Lower leg skin (tissue), 4 donors: Measurements from ENCODE around the gene XIRP2. TPM values are rescaled to one million over a fixed set of nuclear protein-coding genes. Genes with fewer than 3 reads are reported as not detected.

Experiments
- DNase-seq, 2 donors: peaks; one replicate each; pipeline ENCODE4 v3.0.0-alpha.2; 2019; ENCODE audit warnings: low spot score in 2 of 2
- H3K4me3 ChIP-seq: fragments of 200-600 bp; sonication (generic); 2 replicates; pipeline ENCODE4 v1.5.1; 2017; ENCODE audit warnings: mild to moderate bottlenecking, low read depth; ENCODE audit not compliant: poor library complexity, severe bottlenecking
- POLR2A ChIP-seq, 2 donors: fragments of 450-650 bp; IDR thresholded peaks; one replicate each; pipeline ENCODE4 v1.6.1; 2016 to 2017; ENCODE audit warnings: antibody characterized with exemption in 2 of 2, mild to moderate bottlenecking in 1 of 2, moderate library complexity in 1 of 2
- WGBS, 2 donors: methylation state at CpG; one replicate each; pipeline ENCODE4 v1.1.5; 2018; 5-methylcytosine and 5-hydroxymethylcytosine counted together
- intact Hi-C: fragments of 100-400 bp; cut with DNase I; formaldehyde crosslinking; loops from one replicate; pipeline ENCODE4 v1.15.0; 2023; ENCODE audit warnings: low total_unique reads
- total RNA-seq, 4 donors: library from RNA; depleted of rRNA; stranded (reverse); fragments of >200 nt; gene quantifications; one replicate each; pipeline ENCODE4 v1.1.0, GENCODE V29; 2016
- TF ChIP-seq, protein P1 (sequence below), 3 donors: fragments of 450-650 bp; IDR thresholded peaks; one replicate each; pipeline ENCODE4 v1.5.1; 2016; ENCODE audit warnings: antibody characterized with exemption in 3 of 3, mild to moderate bottlenecking in 3 of 3, moderate library complexity in 2 of 3

XIRP2 gene
- total RNA-seq, 4 donors from 2014 or later, result 0.06 TPM; not detected in 3

DNA sequence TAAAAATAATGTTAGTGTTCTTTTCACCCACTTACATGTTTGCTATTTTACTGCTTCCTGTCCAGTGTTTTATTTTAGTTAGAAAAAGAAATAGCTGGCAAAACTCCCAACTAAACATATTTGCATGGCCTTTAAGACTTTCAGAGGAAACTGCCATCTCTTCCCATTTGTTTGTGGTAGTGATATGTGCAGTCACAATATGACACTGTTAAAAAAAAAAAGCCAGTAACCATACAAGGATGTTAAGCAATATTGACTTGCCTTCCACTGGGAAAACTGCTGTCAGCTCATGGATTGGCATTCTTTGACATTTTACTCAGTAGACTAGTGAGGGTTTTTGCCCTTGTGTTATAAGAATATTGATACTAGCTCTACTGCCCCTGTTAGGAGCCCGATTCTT, 29.1 kb downstream of the XIRP2 start:
- no peak for DNase-seq
- TF ChIP-seq, protein P1, sequence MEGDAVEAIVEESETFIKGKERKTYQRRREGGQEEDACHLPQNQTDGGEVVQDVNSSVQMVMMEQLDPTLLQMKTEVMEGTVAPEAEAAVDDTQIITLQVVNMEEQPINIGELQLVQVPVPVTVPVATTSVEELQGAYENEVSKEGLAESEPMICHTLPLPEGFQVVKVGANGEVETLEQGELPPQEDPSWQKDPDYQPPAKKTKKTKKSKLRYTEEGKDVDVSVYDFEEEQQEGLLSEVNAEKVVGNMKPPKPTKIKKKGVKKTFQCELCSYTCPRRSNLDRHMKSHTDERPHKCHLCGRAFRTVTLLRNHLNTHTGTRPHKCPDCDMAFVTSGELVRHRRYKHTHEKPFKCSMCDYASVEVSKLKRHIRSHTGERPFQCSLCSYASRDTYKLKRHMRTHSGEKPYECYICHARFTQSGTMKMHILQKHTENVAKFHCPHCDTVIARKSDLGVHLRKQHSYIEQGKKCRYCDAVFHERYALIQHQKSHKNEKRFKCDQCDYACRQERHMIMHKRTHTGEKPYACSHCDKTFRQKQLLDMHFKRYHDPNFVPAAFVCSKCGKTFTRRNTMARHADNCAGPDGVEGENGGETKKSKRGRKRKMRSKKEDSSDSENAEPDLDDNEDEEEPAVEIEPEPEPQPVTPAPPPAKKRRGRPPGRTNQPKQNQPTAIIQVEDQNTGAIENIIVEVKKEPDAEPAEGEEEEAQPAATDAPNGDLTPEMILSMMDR (IDR thresholded peaks at IDR 0.05), result no peak
- no peak for TF ChIP-seq POLR2A (IDR thresholded peaks at IDR 0.05)
- intact Hi-C loops, result no loop called here
- H3K4me3 ChIP-seq, result no peak overlapping the region
- 66 to 81% methylated on average over 1 of the region's 1 CpG for WGBS, 2 donors

DNA sequence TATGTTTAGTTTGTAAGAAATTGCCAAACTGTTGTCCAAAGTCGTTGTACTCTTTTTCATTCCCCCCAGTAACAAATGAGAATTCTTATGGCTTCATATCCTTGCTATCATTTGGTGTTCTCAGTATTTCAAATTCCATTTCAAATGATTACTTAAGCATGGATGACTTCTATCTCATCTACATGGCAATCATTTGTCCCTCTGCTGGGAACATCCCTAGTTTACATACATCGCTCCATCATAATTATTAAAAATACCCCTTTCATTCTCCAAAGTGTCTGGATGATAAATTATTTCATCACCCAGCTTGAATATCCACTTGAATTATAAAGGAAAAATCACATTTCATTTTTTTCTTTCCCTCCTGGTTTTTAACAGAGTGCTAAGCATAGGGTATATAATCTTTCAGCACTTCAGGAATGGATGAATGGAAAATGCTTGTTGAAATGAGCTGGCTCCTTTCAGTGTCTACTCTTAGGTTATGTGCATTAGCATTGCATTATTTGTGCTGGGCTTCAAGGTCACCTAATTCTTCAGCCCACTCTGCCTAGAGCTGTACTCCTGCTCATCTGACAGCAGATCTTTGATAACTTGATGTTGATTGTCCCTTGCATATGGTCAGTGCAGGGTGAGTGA, 33.1 kb downstream of the XIRP2 start:
- 80 to 88% methylated on average over 2 of the region's 2 CpGs for WGBS, 2 donors
- DNase-seq, result no peak
- intact Hi-C loops, result no loop called here
- H3K4me3 ChIP-seq, result no peak overlapping the region
- TF ChIP-seq, protein P1 (IDR thresholded peaks at IDR 0.05), result no peak
- TF ChIP-seq POLR2A (IDR thresholded peaks at IDR 0.05), result no peak

DNA sequence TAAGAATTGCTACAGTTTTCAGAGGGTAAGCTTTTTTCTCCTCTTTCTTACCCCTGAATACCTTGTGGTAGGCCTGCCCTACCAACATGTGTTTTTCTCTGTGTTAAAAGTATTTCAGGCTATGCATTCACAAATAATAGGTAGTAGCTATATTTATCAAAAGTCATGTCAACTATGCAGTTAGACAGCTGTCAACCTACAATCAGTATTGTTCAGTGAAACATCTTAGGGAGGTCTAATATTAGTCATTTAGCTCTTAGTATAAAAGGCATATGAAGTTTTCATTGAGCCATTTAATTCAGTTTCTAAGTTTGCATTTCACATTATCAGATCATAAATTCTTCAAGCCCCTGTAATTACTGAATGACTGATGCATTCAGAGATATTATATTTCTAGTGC, 36.7 kb downstream of the XIRP2 start:
- TF ChIP-seq POLR2A (IDR thresholded peaks at IDR 0.05), result no peak
- TF ChIP-seq, protein P1 (IDR thresholded peaks at IDR 0.05), result no peak
- no peak overlapping the region for H3K4me3 ChIP-seq
- DNase-seq, result no peak
- intact Hi-C loops, result no loop called here

DNA sequence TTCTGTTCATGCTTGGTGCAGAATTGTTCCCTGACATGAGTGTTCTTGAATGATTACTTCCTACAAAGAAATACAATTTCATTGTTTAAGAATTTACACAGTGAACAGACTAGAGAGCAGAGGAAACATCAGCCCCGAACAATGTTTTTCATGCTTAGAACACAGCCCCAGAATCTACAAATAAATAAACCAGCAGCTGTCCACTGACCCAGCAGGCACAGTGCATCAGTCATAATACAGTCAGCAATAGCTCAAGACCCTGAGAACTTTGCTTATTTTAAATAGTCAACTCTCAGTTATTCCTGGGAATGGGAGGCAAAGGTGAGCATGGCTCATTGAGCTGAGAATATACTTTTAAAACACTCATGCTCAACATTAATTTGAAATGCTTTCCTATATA, 38.4 kb downstream of the XIRP2 start:
- no peak overlapping the region for H3K4me3 ChIP-seq
- intact Hi-C loops, result no loop called here
- DNase-seq, result no peak
- TF ChIP-seq, protein P1 (IDR thresholded peaks at IDR 0.05), result no peak
- no peak for TF ChIP-seq POLR2A (IDR thresholded peaks at IDR 0.05)
- WGBS, 2 donors, result 81 to 93% methylated on average over 1 of the region's 1 CpG

DNA sequence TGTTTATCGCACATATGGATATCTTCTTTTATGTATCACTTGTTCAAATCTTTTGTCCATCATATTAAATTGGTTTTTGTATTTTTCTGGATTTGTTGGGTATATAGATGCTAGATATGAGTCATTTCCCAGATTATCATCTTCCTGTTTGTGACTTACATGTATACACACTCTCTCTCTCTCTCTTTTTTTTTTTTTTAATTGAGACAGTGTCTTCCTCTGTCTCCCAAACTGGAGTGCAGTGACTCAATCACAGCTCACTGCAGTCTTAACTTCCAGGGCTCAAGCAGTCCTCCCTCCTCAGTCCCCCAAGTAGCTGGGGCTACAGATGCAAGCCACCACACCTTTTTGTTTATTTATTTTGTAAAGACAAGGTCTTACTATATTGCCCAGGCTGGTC, 43.8 kb downstream of the XIRP2 start:
- 96% methylated on average over 1 of the region's 1 CpG for WGBS, 2 donors
- intact Hi-C loops, result no loop called here
- no peak overlapping the region for H3K4me3 ChIP-seq
- no peak for DNase-seq
- TF ChIP-seq, protein P1 (IDR thresholded peaks at IDR 0.05), result no peak
- TF ChIP-seq POLR2A (IDR thresholded peaks at IDR 0.05), result no peak

DNA sequence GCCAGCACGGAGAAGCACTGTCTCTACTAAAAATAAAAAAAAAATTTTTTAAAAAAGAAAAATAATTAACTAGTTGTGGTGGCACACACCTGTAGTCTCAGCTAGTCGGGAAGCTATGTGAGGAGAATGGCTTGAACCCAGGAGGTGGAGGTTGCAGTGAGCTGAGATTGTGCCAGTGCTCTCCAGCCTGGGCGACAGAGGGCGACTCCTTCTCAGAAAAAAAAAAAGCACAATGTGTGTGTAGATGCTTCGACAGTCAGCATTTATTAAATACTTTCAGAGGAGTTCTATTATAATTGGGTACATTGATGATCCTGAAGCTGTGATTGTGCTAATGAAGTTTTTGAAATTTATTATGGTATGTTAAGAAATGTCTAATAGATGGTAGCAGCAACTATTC, 46.5 kb downstream of the XIRP2 start:
- intact Hi-C loops, result no loop called here
- WGBS, 2 donors, result 82 to 87% methylated on average over 5 of the region's 5 CpGs
- DNase-seq, result no peak
- TF ChIP-seq, protein P1 (IDR thresholded peaks at IDR 0.05), result no peak
- no peak for TF ChIP-seq POLR2A (IDR thresholded peaks at IDR 0.05)
- no peak overlapping the region for H3K4me3 ChIP-seq
